SIG-M5 treated with dmso at 0.1 percent for 504 hours (cell line): ENCODE data around the gene CDHR1.
A peak's percentile ranks its signal among the peaks of the same experiment; 100 is the strongest.
"Not testable (repeated sequence)": the region's sequence is repeated elsewhere in the genome, so short reads cannot be mapped to it uniquely, and the experiment has no call there.

Experiments used
- DNase-seq: peaks from one replicate; lab custom pipeline; 2025; ENCODE audit not compliant: unreplicated experiment; lab: John Stamatoyannopoulos, UW

Gene CDHR1

DNA sequence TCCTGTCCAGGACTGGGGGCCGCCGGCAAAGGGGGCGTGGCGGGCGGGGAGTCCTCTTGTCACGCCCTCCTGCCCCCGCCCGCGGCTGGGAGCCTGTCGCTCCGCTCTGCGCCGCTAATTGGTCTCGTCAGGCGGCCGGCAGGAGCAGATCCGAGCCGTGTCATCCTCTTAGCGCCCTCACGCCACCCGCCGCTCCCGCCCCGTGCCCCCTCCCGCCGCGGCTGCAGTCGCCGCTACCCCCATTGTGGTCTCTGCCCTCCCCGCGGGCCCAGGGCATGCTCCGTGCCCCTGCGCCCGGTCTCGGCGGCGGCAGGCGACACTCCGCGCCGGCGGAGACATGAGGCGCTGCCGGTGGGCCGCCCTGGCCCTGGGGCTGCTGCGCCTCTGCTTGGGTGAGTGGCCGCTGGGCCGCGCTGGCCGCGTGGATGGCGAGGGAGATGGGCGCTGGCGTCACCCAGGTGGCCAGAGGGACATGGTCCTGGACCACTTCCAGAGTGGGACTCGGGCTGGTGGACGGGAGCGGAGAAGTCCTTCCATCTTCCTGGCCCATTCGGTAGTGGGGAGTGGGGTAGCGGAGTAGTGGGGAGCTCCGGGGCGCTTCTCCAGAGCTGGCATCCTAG, at the start of gene CDHR1:
Gene CDHR1, plus strand, starts transcription at position 114 of the 620 bp plus-strand sequence. Its CDS starts 224 bp downstream, at position 338.
- no peak for DNase-seq

DNA sequence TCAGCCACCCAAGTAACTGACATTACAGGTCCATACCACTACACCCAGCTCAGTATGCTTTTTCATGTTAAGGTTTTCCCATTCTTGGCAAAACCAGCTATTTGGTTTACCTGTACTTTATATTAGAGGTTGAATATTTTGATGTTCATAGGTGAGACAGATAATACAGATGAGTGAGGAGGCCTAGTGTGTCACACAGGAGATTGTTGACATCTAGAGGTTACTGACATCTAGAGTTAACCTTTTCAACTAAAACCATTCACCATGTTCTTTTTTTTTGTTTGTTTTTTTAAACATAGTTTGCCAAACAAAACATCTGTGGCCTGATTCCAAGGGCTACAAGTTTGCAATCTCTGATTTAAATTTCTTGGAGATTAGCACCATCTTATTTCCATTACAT, 47.0 kb upstream of the CDHR1 start:
- DNase-seq: no peak

DNA sequence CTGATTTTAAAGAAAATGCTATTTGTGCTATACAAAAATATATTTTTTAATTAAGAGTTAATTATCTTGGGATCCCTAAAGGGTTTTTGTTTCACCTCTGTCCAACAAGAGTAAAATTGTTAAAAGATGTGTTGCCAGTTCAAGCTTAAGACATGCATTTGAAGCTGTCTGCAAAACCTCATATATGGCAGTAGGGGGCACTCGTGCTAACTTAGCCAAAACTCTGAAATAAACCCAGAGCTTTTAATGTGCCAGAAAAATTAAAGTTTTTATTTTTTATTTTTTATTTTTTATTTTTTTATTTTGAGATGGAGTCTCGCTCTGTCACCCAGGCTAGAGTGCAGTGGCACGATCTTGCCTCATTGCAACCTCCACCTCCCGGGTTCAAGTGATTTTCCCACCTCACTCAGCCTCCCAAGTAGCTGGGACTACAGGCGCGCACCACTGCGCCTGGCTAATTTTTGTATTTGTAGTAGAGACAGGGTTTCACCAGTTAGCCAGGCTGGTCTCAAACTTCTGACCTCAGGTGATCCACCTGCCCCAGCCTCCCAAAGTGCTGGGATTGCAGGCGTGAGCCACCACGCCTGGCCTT, 46.2 kb upstream of the CDHR1 start:
- DNase-seq: peak; percentile 47

DNA sequence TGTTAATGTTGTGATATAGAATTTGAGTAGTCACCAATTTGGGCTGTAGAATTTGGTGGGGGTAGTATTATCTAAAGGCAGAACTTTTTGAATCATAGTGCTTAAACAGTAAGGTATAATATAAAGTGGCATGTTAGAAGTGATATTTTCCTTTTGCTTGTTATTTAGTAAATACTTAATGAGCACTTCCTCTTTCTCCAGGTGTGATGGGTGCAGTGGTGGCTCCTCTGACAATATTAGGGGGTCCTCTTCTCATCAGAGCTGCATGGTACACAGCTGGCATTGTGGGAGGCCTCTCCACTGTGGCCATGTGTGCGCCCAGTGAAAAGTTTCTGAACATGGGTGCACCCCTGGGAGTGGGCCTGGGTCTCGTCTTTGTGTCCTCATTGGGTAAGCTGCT, 44.5 kb upstream of the CDHR1 start:
- DNase-seq: no peak

DNA sequence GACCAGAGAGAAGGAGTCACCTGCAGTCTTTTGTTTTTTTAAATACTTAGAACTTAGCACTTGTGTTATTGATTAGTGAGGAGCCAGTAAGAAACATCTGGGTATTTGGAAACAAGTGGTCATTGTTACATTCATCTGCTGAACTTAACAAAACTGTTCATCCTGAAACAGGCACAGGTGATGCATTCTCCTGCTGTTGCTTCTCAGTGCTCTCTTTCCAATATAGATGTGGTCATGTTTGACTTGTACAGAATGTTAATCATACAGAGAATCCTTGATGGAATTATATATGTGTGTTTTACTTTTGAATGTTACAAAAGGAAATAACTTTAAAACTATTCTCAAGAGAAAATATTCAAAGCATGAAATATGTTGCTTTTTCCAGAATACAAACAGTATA, 41.6 kb upstream of the CDHR1 start:
- DNase-seq: no peak

GRCh38 chr10:84155521-84155920, 38.8 kb upstream of the CDHR1 start:
- no peak for DNase-seq

DNA sequence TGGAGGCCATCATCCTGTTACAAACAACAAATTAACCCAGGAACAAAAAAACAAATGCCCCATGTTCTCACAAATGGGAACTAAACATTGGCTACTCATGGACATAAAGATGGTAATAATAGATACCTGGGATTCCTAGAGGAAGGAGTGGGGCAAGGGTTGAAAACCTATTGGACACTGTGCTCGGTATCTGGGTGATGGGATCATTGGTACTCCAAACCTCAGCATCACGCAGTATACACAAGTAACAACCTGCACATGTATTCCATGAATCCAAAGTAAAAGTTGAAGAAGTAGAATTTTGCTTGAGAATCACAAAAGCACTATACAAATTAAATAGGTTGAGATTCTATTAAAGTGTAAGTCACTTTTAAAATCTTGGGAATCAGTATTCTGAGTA, 38.3 kb upstream of the CDHR1 start:
- no peak for DNase-seq

- peak; percentile 95 for DNase-seq
These were observed 37.6 kb upstream of the CDHR1 start for GRCh38 chr10:84156768-84157167.

- no peak for DNase-seq
These were observed 36.3 kb upstream of the CDHR1 start for GRCh38 chr10:84158061-84158460.

- peak; percentile 39 for DNase-seq
These were observed 35.8 kb upstream of the CDHR1 start for GRCh38 chr10:84158550-84158949.

GRCh38 chr10:84159076-84159685, 35.2 kb upstream of the CDHR1 start:
- no peak for DNase-seq

- DNase-seq: no peak
These were observed 33.5 kb upstream of the CDHR1 start for GRCh38 chr10:84160663-84161362.

- DNase-seq: no peak
These were observed 30.3 kb upstream of the CDHR1 start for GRCh38 chr10:84163996-84164395.

- DNase-seq: no peak
These were observed 29.9 kb upstream of the CDHR1 start for GRCh38 chr10:84164442-84164841.

- no peak for DNase-seq
These were observed 27.6 kb upstream of the CDHR1 start for GRCh38 chr10:84166620-84167288.

DNA sequence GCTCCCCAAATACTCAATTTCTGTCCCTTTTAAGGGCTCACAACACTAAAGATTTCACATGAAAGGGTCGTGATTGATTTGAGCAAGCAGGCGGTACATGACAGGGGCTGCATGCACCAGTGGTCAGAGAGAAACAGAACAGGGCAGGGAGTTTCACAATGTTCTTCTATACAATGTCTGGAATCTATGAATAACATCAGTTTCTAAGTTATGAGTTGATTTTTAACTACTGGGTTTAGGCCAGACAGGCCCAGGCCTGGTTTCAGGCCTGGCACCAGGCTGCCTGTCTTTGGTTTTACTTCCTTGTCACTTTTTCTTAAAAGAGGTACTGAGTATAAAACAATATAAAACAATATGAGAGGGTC, 27.1 kb upstream of the CDHR1 start:
- DNase-seq: not testable (repeated sequence)

DNA sequence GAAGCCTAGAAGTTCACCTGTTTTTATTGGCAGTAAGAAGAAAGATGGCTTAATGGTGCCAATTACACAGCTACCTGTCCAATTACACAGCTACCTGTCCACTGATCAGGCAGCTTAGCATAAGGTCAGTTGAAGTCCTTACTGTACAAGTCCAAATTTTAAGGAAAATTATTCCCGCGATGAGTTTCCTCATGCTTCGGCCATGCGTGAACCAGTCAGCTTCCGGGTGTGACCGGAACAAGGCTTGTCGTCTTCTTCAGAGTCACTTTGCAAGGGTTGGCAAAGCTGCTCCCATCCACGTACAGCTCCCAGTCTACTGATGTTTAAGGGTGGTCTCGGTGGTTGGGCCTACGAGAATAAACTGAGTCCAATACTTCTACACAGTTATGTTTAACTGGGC, 26.0 kb upstream of the CDHR1 start:
- DNase-seq: not testable (repeated sequence)

GRCh38 chr10:84171237-84171636, 23.1 kb upstream of the CDHR1 start:
- not testable (repeated sequence) for DNase-seq

DNA sequence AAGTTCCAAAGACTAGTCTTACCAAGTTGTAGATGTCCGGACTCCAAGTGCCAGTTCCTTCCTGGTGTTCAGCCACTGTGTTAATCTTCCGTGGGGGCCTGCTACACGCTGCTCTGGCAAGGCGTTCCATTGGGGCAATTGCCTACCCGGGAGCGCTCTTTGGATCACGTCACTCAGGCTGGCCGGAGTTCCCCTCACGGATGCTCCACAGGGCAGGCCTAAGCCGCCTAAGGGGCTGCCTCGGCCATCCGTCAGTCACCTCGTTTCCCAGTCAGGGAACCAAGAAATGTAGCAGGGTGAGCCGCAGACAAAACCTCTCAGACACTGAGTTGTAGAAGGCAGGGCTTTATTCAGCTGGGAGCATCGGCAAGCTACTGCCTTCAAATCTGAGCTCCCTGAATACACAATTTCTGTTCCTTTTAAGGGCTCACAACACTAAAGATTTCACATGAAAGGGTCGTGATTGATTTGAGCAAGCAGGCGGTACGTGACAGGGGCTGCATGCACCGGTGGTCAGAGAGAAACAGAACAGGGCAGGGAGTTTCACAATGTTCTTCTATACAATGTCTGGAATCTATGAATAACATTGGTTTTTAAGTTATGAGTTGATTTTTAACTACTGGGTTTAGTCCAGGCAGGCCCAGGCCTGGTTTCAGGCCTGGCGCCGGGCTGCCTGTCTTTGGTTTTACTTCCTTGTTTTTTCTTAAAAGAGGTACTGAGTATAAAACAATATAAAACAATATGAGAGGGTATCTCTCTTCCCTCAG, 22.5 kb upstream of the CDHR1 start:
- not testable (repeated sequence) for DNase-seq

DNA sequence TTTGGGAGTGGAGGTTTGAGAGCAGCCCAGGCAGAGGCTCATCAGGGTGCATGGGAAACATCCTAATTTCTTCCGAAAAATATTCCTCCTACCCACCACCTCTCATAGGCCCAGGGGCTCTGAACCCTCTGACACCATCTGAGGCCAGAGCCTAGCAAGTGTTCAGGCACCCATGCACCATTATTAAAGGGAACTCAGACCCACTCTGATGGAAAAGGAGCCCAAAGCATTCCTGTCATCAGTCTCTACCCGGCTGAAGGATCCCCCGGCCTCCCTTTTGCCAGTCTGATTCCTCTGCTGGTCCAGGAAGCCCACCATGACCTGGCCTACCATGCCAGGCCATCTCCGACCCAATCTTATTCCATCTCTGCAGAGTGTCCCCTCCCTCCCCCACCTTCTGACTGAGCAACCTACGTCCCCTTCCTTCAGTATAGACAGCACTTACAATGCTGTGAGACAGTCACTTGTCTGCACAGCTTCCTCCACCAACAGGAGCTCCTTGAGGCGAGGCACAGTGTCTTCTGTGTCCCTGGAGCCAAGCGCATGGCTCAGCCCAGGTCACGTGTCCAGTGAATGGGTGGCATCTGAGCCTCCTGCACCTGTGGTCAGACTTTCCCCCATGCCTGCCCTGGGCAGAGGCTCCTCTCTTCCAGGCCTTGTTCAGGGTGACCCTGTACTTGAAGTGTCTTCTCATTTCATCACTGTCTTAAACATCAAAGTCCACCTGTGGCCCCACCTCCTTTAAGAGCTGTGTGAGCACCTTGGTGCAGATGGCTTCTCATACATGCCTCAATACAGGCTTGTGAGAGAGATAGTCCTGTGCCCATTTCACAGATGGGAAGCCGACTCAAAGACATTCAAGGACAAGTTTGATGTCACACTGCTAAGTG, 21.6 kb upstream of the CDHR1 start:
- no peak for DNase-seq
